HG03354 (cell line): Measurements from ENCODE around the gene RSPH6A.
"Not testable (repeated sequence)": the region's sequence is repeated elsewhere in the genome, so short reads cannot be mapped to it uniquely, and the experiment has no call there.

ENCODE experiments used
- ATAC-seq: cut with Tn5 transposase; IDR thresholded peaks from one replicate; pipeline ENCODE4 v1.9.1; 2021; ENCODE audit warnings: mild to moderate bottlenecking; ENCODE audit not compliant: unreplicated experiment, poor library complexity, severe bottlenecking

The RSPH6A gene

GRCh38 chr19:45767881-45768654 is 47.0 kb downstream of the RSPH6A start:
- ATAC-seq, result no peak

DNA sequence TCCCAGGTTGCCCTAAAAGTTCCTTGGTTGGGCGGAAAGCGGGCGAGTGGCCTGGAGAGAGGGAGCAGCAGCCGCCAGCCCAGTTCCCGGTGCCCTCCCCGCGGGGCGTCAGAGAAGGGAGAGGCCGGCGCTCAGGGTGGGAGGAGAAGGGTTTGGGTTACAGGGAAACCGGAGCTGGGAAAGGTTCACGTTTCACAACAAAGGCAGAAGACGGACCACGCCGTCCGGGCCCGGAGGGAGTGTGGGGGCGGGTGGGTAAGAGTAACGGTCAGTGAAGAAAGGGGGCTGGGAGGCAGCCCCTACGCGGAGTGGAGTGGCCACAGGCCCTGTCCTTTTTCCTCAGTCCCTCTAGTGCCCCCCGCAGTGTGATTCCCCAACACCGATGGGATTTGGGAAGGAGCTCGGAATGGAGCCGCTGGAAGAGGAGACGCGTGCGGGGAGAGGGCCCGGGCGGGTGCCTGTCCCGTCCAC is 47.7 kb downstream of the RSPH6A start:
- ATAC-seq, result no peak

- ATAC-seq, result no peak
Observed at GRCh38 chr19:45766869-45767346, 48.2 kb downstream of the RSPH6A start.

DNA sequence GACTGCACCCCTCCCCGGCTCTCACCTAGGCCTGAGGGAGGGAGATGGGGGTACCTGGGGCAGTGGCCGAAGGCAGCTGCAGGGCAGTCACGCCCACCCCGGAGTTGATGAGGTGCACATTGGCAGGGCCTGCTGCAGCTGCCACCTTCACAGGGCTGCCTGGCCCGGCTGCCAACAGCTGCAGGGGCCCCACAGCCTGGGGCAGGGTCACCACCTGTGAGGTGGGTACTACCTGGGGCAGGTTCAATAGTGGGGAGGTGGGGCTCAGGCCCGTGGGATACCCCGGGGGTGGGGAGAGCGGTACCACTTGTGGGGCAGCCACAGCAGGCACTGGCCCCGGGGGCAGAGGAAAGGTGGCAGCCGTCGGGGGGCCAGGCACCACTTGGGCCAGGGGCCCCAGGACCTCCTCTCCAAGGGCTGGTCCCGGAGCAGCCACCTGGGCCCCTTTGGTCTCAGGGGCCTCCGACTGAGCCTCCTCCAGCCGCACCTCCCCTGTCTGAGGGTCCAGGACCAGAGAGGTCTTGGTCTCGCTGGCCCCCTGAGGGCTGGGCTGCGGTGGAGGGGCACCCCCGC is 48.7 kb downstream of the RSPH6A start:
- no peak for ATAC-seq

- ATAC-seq, result no peak
Observed at GRCh38 chr19:45765702-45766295, 49.3 kb downstream of the RSPH6A start.

DNA sequence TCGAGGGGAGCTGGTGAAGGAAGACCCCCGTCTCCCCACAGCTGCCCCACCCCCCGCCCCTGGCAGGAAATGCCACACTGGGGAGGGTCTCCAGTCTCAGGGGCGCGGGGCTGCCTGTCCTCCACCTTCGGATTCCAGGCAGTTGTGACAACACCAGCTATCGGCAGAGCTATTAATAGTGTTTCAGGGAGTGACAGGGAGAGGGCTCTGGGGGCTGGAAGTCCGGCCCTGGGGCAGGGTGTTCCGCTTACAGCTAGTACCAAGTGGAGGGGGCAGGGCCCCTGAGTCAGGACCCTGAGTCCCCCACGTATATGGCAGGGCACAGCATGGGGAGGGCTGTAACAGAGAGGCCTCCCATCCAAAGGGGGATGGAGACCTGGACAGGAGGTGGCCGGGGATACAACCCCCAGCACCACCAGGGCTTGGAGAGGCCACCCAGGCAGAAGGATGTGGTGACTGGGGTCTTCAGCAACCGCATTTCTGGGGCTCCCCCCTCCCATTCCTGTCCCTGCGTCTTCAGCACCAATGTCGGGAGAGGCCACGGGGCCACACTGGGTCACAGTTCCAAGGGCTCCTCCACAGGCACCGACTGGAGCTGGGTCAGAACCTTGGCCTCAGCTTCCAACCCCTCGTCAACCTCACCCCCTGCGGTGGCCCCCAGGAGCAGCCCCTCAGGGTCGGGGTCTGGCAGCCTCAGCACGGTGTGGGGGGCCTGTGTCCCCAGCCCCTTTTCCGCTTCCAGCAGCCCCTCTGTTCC is 50.0 kb downstream of the RSPH6A start:
- no peak for ATAC-seq

GRCh38 chr19:45764475-45764874 is 50.6 kb downstream of the RSPH6A start:
- ATAC-seq, result no peak

GRCh38 chr19:45763691-45764294 is 51.3 kb downstream of the RSPH6A start:
- ATAC-seq, result no peak

- ATAC-seq, result no peak
Observed at GRCh38 chr19:45762870-45763631, 52.1 kb downstream of the RSPH6A start.

DNA sequence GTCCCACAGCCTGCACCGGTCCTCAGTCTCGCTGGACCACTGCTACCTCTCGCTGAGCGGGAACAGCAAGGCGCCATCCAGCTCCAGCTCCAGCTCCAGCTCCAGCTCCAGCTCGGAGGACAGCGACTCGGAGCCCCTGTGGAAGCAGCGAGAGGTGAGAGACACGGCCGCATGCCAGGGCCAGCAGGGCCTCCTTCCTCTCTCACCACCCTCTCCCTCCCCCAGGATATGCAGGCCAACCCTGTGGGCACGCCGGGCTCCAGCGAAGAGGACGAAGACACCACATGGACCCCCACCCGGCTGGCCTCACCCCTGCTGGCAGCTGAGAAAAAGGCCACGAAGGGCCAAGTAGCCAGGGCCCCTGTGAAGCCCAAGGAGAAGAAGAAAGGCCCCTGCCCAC is 53.4 kb downstream of the RSPH6A start:
- ATAC-seq, result no peak

DNA sequence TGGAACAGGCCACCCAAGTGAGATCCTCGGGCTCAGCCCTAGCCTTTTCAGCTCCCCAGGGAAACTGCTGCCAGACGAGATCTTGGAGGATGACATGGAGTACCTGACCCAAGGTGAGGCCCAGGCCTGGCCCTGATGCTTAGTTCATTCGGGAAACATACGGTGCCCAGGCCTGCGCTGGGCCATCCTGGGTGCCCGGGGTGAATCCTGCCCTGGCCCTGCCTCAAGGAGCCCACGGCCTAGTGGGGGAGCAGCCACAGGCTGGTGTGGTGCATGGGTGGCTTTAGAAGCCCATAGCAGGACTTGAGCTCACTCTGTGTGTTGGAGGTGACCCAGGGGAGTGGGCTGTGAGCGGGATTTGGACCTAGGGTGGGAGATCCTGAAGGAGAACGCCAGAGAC is 56.2 kb downstream of the RSPH6A start:
- no peak for ATAC-seq

DNA sequence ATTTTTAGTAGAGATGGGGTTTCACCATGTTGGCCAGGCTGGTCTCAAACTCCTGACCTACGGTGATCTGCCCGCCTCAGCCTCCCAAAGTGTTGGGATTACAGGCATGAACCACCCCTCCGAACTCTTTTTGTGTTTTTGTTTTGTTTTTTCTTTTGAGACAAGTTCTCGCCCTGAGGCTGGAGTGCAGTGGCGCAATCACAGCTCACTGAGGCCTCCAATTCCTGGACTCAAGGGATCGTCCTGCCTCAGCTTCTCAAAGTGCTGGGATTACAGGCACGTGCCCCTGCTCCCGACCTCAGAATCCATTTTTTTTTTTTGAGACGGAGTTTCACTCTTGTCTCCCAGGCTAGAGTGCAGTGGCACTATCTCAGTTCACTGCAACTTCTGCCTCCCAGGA is 57.4 kb downstream of the RSPH6A start:
- ATAC-seq, result no peak

GRCh38 chr19:45754323-45754722 is 60.8 kb downstream of the RSPH6A start:
- no peak for ATAC-seq

DNA sequence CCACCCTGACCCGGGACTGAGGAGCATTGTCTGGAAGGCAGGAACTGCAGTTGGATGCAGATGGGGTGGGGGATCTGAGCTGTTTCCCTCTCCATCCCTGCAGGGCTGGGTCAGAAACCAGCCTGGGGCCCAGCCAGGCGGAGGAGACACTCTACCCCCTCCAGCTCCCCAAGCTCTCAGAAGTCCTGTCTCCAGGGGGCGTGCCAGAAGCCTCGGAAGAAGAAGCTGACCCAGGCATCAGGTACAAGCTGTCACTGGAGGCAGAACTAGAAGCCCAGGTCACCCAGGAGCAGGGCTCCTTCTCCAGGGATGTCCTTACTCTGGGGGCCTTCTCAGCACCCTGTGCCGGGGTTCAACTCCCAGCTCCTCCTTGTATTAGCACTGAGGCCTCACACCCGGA is 61.6 kb downstream of the RSPH6A start:
- no peak for ATAC-seq

- ATAC-seq, result no peak
Observed at GRCh38 chr19:45752639-45753038, 62.5 kb downstream of the RSPH6A start.

DNA sequence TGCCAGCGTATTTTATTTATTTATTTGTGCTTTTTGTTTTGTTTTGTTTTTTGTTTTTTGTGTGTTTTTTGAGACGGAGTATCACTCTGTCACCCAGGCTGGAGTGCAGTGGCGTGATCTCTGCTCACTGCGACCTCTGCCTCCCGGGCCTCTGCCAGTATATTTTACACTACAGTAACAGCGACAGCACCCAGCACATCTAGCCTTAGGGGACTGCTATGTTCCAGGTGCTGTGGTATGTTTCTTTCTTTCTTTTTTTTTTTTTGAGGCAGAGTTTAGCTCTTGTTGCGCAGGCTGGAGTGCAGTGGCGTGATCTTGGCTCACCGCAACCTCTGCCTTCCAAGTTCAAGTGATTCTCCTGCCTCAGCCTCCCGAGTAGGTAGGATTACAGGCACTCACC is 63.6 kb downstream of the RSPH6A start:
- not testable (repeated sequence) for ATAC-seq

DNA sequence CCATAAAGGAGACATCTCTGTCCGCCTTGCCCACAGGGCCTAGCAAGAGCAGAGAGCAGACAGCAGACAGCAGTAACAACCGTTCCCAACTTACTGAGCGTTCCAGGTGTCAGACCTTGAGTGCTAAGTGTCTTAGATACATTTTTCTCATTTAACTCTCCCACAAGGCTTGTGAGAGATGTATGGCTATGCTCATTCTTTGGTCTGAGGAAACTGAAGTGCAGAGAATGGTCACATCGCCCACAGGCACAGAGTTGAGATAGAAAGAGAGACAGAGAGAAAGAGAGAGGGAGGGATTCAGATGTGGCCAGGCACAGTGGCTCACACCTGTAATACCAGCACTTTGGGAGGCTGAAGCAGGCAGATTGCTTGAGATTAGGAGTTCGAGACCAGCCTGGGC is 67.6 kb downstream of the RSPH6A start:
- ATAC-seq, result no peak

GRCh38 chr19:45746866-45747265 is 68.2 kb downstream of the RSPH6A start:
- no peak for ATAC-seq
